ENCODE data around the gene IL21R. TPM values are rescaled to one million over a fixed set of nuclear protein-coding genes. Genes with fewer than 3 reads are reported as not detected.

IL21R gene
- total RNA-seq, 1 donor, result 0.54 TPM

GRCh38 chr16:27460663-27461482 lies 58.9 kb downstream of the IL21R start:
- no peak for DNase-seq (ENCODE audit: low read depth in 2 of 3, low spot score in 2 of 3)

- no peak for DNase-seq (ENCODE audit: low read depth in 2 of 3, low spot score in 2 of 3)
These were observed 59.7 kb downstream of the IL21R start for GRCh38 chr16:27461483-27462171.

- DNase-seq (ENCODE audit: low read depth in 2 of 3, low spot score in 2 of 3), result no peak
These were observed 60.3 kb downstream of the IL21R start for GRCh38 chr16:27462200-27462845.

- no peak for DNase-seq (ENCODE audit: low read depth in 2 of 3, low spot score in 2 of 3)
These were observed 61.1 kb downstream of the IL21R start for GRCh38 chr16:27462846-27463682.

- DNase-seq (ENCODE audit: low read depth in 2 of 3, low spot score in 2 of 3), result no peak
These were observed 62.0 kb downstream of the IL21R start for GRCh38 chr16:27463741-27464591.

GRCh38 chr16:27464626-27465482 lies 62.9 kb downstream of the IL21R start:
- no peak for DNase-seq (ENCODE audit: low read depth in 2 of 3, low spot score in 2 of 3)

- no peak for DNase-seq (ENCODE audit: low read depth in 2 of 3, low spot score in 2 of 3)
These were observed 63.5 kb downstream of the IL21R start for GRCh38 chr16:27465483-27465879.

GRCh38 chr16:27468941-27469531 lies 67.1 kb downstream of the IL21R start:
- DNase-seq (ENCODE audit: low read depth in 2 of 3, low spot score in 2 of 3), result no peak

- no peak for DNase-seq (ENCODE audit: low read depth in 2 of 3, low spot score in 2 of 3)
These were observed 68.8 kb downstream of the IL21R start for GRCh38 chr16:27470567-27471431.

- DNase-seq (ENCODE audit: low read depth in 2 of 3, low spot score in 2 of 3), result no peak
These were observed 69.7 kb downstream of the IL21R start for GRCh38 chr16:27471661-27472060.

GRCh38 chr16:27472091-27473020 lies 70.4 kb downstream of the IL21R start:
- no peak for DNase-seq (ENCODE audit: low read depth in 2 of 3, low spot score in 2 of 3)

GRCh38 chr16:27473101-27473900 lies 71.3 kb downstream of the IL21R start:
- DNase-seq (ENCODE audit: low read depth in 2 of 3, low spot score in 2 of 3), result no peak

- no peak for DNase-seq (ENCODE audit: low read depth in 2 of 3, low spot score in 2 of 3)
These were observed 72.1 kb downstream of the IL21R start for GRCh38 chr16:27474041-27474440.

- no peak for DNase-seq (ENCODE audit: low read depth in 2 of 3, low spot score in 2 of 3)
These were observed 72.9 kb downstream of the IL21R start for GRCh38 chr16:27474921-27475320.

GRCh38 chr16:27475561-27475960 lies 73.6 kb downstream of the IL21R start:
- DNase-seq (ENCODE audit: low read depth in 2 of 3, low spot score in 2 of 3), result no peak

- no peak for DNase-seq (ENCODE audit: low read depth in 2 of 3, low spot score in 2 of 3)
These were observed 74.3 kb downstream of the IL21R start for GRCh38 chr16:27476240-27476639.

All from hematopoietic multipotent progenitor cell (in vitro differentiated cells).